Ovary (tissue), 3 donors: ENCODE data around the gene DBI.

ENCODE experiments used
- EP300 ChIP-seq: sonication (generic); formaldehyde crosslinking; IDR thresholded peaks from one replicate; pipeline ENCODE4 v1.6.1; 2017; ENCODE audit warnings: antibody characterized with exemption
- POLR2A ChIP-seq: fragments of 450-650 bp; IDR thresholded peaks from one replicate; pipeline ENCODE4 v1.6.1; 2017; ENCODE audit warnings: antibody characterized with exemption, mild to moderate bottlenecking, moderate library complexity
- TF ChIP-seq, protein P1 (sequence below), 3 donors: fragments of 450-650 bp in 2 of 3; fragments of 200-600 bp in 1 of 3; IDR thresholded peaks; one replicate each; pipeline versions ENCODE4 v1.5.1 to v1.8.0; 2016 to 2022; ENCODE audit warnings: antibody characterized with exemption in 3 of 3, mild to moderate bottlenecking in 1 of 3
- donor health status: DM: no; HTN: no; CAD: no.

DNA sequence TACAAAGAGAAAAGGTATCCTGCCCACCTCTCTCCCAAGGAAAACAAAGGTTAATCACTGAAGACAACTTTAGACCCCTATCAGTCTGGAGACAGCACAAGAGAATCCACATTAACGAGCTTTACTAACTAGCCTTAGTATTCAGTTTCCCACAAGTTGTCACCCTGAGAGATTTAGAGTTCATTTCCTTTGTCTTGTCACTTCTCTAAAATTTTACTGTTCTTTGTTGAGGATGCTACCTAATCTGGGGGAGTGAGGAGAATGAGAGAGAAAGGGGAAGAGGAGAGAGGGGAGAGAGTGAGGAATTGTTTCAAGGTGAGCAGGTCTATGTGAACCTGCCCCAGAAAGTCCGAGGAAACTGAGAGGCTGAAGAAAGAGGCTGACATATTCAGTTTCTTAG is 28.5 kb upstream of the DBI start:
- TF ChIP-seq EP300 (no peak), POLR2A (no peak)
- TF ChIP-seq, protein P1, sequence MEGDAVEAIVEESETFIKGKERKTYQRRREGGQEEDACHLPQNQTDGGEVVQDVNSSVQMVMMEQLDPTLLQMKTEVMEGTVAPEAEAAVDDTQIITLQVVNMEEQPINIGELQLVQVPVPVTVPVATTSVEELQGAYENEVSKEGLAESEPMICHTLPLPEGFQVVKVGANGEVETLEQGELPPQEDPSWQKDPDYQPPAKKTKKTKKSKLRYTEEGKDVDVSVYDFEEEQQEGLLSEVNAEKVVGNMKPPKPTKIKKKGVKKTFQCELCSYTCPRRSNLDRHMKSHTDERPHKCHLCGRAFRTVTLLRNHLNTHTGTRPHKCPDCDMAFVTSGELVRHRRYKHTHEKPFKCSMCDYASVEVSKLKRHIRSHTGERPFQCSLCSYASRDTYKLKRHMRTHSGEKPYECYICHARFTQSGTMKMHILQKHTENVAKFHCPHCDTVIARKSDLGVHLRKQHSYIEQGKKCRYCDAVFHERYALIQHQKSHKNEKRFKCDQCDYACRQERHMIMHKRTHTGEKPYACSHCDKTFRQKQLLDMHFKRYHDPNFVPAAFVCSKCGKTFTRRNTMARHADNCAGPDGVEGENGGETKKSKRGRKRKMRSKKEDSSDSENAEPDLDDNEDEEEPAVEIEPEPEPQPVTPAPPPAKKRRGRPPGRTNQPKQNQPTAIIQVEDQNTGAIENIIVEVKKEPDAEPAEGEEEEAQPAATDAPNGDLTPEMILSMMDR (IDR thresholded peaks at IDR 0.05), result no peak
